ENCODE data around the gene TRABD2B.

The TRABD2B gene

DNA sequence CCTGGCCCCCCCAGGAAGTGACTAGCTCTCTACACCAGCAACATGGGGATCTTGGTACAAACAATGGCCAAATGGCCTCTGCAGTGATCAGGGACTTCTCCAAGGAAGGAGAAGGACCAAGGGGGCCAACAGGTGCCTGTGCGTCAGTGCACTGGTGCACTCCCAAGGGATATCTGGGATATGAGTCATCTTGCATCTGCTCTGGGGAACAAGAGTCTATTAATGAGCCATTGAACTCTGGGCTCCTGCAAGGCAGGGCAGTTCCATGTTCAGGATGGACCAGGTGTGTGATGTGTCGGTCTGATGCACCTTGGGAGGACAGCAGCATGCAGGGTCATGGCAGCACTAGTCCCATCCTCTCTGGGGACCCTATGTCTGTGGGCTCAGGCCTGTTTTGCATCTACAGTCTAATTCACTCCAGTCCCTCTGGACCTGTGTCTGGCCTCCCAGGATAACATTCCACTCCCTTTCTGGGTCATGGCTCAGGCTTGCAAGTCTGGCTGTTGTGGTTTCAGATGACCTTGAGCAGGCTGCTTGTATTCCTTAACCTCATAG is 125.3 kb downstream of the TRABD2B start:
- peak; percentile 53 for DNase-seq

DNA sequence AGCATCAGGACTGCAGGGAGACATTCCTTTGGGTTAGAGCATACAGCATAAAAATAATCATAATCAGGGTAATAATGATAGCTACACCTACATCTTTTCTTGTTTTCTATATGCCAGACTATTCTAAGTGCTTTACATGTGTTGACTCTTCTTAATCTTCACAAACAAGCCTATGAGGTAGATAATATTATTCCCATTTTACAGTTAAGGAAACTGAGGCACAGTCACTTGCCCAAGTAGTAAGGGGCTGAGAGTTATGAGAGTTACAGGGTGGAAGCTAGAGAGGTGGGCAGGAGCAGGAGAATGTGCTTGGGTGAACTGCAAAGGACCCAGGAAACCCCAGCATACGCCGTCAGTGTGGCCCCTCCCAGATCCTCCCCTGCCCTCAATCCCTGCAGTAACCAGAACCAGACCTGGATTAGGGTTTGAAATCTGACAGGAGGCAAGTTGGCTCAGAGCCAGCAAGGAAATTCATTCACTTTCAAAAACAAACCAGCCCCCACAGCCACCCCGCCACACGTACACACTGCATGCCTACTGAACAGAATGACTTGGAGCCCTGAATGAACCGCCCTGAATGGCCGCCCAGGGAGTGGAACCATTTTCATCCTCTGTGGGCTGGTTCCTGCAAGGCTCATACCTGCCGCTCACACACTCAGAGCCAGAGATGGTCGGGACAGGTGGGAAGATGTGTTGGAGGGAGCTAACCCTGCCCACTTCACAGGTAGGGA is 126.1 kb downstream of the TRABD2B start:
- DNase-seq = peak; percentile 39

DNA sequence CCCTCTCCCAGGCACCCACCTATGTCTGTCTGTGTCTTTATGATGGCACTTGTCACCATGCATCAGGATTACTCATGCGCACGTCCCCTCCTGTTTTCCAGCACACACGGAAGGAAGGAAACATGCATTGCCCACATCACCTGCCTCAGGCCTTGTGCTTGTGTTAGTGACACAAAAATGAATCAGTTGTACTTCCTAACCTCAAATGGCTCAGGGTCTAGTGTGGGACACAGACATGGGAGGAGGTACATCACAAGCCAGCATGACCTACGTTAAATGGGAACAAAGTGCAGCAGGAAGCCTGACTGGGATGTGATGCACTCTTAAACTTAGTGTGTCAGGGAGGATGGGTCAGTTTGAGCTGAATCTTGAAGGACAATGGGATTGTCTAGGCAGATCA is 126.7 kb downstream of the TRABD2B start:
- DNase-seq = peak; percentile 21

GRCh38 chr1:47868348-47868676 is 128.9 kb downstream of the TRABD2B start:
- peak; percentile 21 for DNase-seq

DNA sequence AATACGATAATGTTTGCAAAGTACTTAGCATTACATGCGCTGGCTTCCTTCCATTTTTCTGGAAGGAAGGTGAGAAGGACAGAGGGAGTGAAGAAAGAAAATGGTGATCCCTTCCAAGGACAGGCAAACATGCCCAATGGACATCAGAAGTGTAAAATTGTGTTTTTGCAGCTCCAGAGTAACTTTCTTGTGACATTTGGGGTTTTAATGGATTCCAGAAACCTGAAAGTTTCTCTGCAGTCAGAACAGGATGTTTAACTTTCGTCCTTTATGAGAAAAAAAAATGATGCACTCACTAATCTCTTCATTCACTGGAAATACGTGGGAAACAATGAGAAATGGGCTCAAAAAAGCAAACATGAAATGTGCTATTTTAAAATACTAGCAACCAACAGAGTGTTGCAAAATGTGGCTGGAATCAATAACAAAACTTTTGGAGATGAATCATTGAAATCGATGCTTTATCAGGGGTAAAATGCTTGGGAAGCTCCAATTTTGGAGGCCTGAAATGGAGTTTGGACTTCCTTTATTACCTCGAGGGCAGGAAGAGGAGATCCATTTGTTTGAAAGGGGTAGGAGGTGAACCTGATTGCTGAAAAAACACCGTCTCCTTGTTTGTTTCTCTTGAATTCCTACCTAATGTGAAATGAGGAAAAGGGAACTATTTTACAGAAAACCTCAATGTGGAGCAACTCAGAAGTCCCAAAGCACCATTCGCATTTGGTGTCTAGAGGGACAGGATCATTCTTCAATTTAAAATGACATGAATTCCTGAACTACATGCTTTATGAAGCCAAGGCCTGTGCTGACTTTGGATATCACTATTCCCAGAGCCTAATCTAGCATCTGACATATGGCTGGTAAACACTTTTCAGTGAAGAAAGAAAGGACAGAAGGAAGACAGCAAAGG is 129.5 kb downstream of the TRABD2B start:
- DNase-seq = no peak

DNA sequence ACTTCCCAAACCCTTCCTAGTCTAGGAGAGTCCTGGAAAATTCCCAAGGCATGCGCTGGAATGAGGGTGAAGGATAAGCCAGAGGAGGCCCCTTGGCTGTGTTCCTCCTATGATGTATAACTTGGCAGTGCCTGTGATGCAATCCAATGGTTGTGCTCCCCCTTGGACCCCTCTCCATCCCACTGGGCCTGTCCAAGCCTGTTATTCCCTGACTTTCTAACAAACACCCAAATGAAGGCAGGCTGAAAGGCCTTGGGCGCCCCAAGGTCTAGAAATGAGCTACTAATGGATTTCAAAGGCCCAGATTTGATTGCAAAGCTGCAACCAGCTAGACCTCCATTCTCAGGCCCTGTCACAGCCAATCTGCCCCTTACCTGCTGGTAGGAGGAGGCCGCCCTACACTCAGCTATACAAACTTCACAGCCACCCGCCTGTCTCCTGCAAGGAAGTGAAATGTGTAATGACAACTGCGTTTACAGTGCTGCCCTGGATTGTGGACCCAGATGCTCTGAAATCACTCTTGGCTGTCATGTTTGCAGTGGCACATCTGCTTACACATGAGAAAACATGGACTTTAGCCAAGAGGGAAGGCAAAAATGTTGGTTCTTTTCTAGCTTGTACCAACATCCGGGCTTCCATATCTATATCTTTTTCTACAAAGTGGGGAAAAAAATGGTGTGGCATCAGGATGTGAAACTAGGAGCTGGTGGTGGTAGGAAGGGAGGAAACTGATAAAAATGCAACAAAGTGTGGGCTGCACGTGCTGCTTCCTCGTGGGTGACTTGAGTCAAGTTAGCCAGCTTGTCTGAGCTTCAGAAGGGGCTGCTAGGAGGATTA is 130.4 kb downstream of the TRABD2B start:
- DNase-seq = peak; percentile 12

DNA sequence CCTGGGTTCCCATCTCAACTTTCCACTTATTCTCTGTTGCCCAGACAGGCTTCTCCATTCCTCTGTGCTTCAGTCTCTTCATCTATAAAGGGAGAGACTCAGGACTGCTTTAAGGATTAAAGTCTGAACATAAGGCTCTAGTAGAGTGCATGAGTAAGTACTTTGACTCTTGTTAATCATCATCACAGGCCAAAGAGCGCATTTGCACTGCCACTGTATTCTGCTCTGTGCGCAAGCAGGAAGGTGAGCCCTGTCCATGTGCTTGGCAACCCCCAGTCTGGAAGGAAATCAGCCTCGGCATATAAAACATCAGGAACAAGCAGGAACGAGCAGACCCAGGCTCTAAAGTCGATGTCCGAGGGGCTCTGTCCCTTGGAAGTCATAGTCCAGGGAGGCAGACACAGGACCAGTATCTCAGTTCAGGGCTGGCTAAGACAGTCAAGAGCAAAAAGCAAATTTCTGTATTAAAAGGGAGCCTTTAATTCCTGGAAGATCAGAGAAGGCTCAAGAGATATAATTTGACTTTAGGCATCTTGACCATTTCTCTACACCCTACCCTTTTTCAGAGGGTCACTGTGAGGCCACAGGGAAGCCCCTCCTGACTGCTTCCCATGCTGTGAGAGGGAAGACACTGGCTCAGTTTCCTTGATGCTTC is 131.2 kb downstream of the TRABD2B start:
- DNase-seq = peak; percentile 41

DNA sequence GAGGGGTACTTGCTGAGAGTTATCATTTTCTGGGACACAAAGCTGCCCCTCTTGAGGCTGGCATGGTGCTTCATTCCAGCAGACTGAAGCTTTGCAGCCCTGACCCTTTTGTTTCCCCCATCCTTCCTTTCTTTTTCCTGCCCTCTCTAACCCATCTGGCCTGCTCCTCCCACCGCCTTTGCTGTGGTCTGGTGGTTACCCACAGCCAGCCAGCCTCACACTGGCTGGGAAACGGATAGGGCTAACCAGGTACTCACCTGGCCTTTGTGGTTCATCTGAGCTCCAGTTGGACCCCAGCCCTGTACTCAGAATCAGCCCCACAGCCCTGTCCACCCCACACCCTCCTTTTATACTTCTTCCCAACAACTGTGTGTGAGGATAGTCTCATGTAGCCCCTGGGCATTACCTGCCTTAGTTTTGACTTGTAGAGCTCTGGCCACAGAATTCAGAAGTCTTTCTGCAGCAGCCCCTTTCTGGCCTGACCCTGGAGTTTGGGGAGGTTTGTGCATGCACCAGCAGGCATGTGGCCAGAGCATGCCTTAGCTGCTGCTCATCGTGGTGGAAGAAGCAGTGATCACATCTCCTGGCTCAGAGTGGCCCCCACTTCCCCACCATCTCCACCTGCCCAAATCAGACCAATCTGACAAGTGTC is 138.0 kb downstream of the TRABD2B start:
- no peak for DNase-seq

- no peak for DNase-seq
These were observed 140.2 kb downstream of the TRABD2B start for GRCh38 chr1:47856996-47857395.

GRCh38 chr1:47855230-47855629 is 142.0 kb downstream of the TRABD2B start:
- no peak for DNase-seq

GRCh38 chr1:47854552-47855144 is 142.5 kb downstream of the TRABD2B start:
- no peak for DNase-seq

DNA sequence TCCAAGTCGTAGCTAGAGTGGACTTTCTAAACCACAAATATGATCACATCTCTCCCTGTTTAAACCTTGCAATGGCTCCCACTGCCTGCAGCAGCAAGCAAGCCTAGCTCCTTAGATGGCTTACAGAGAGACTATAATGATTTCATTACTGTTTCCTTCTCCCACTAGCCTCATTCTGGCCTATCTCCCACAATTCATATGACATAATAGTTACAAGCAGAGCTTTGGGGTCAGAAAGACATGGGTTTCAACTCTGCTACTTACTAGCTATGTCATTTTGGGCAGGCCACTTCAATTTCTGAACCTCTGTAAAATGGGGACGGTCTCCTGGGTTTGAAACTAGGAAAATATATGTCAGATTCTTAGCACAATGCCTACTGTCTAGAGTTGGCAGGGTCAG is 143.3 kb downstream of the TRABD2B start:
- no peak for DNase-seq

GRCh38 chr1:47853059-47853458 is 144.1 kb downstream of the TRABD2B start:
- DNase-seq = no peak

GRCh38 chr1:47852006-47852718 is 145.0 kb downstream of the TRABD2B start:
- no peak for DNase-seq

GRCh38 chr1:47850451-47850850 is 146.7 kb downstream of the TRABD2B start:
- DNase-seq = no peak

- no peak for DNase-seq
These were observed 147.5 kb downstream of the TRABD2B start for GRCh38 chr1:47849591-47850261.

DNA sequence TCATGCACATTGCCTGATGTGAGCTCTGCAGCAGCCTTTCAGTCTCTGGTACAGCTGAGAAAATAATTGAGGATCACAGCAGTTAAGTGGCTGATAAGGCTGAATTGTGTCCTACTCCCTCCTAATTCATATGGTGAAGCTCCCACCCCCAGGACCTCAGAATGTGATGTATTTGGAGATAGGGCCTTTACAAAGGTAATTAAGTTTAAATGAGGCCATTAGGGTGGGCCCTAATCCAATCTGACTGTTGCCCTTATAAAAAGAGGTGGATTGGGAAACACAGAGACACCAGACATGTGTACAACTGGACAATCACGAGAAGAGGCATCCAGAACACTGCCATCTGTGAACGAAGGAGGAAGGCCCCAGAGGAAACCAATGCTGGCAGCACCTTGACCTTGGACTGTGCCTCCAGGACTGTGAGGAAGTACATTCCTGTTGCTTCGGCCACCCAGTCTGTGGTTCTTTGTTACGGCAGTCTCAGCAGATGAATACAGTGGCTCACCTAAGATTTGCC is 148.1 kb downstream of the TRABD2B start:
- DNase-seq = no peak

DNA sequence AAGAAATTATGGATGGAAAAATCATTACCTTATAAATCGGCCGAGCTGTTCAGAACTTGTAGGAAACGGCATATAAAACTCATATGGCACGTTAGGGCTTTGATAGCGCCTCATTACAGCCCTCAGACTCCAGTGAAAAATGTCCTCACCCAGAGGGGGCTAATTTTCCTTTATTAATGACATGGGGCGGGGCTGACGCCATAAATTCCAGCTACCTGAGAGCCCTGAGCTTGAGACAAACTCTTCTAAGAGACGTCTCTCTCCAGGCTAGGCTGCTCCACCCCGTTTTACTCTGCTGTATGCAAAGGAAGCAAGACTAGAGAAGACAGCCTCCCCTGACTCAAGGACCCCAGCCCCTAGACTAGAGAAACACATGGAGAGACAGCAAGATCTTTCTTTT is 149.4 kb downstream of the TRABD2B start:
- no peak for DNase-seq

DNA sequence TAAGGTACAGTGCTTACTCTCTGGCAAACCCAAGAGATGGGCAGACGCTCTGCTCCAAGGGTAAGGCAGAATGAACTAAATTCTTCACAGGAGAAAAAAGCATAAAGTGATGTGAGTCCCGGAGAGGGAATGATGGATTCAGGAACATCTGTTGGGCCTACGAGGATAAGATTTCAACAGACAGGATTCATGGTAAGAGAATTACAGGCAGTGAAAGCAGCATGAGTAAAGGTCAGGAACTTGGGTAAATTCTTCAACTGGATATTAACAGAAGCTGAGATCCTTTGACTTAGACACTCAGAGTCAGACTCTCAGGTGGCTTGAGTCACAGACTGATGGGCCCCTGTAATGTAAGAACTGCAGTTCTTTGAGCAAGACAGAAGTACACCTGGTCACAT is 152.6 kb downstream of the TRABD2B start:
- DNase-seq = no peak

Measured in activated effector memory CD4-positive, alpha-beta T cell treated with anti-CD3 and anti-CD28 coated beads, Interleukin-2, amount 50 U/mL, for 16 hours (primary cell).